ENCODE measurements around the gene PNMA8C.
"Not testable (repeated sequence)": the region's sequence is repeated elsewhere in the genome, so short reads cannot be mapped to it uniquely, and the experiment has no call there.

The PNMA8C gene

GRCh38 chr19:46386996-46387712 lies 41.6 kb downstream of the PNMA8C start:
- no peak for FAIRE-seq

- no peak for FAIRE-seq
Measured at GRCh38 chr19:46386151-46386550, 42.6 kb downstream of the PNMA8C start.

GRCh38 chr19:46385636-46386035 lies 43.1 kb downstream of the PNMA8C start:
- no peak for FAIRE-seq

- no peak for FAIRE-seq
Measured at GRCh38 chr19:46384396-46384795, 44.3 kb downstream of the PNMA8C start.

- FAIRE-seq: no peak
Measured at GRCh38 chr19:46383846-46384245, 44.9 kb downstream of the PNMA8C start.

GRCh38 chr19:46383171-46383815 lies 45.4 kb downstream of the PNMA8C start:
- FAIRE-seq: no peak

- no peak for FAIRE-seq
Measured at GRCh38 chr19:46381756-46382345, 46.9 kb downstream of the PNMA8C start.

GRCh38 chr19:46381346-46381745 lies 47.4 kb downstream of the PNMA8C start:
- no peak for FAIRE-seq

GRCh38 chr19:46380690-46381089 lies 48.0 kb downstream of the PNMA8C start:
- FAIRE-seq: no peak

GRCh38 chr19:46378268-46378667 lies 50.5 kb downstream of the PNMA8C start:
- FAIRE-seq: peak; percentile 99

- FAIRE-seq: no peak
Measured at GRCh38 chr19:46376241-46377153, 52.2 kb downstream of the PNMA8C start.

- FAIRE-seq: not testable (repeated sequence)
Measured at GRCh38 chr19:46375476-46376067, 53.2 kb downstream of the PNMA8C start.
